ENCODE results near the gene RNF113B.

DNA sequence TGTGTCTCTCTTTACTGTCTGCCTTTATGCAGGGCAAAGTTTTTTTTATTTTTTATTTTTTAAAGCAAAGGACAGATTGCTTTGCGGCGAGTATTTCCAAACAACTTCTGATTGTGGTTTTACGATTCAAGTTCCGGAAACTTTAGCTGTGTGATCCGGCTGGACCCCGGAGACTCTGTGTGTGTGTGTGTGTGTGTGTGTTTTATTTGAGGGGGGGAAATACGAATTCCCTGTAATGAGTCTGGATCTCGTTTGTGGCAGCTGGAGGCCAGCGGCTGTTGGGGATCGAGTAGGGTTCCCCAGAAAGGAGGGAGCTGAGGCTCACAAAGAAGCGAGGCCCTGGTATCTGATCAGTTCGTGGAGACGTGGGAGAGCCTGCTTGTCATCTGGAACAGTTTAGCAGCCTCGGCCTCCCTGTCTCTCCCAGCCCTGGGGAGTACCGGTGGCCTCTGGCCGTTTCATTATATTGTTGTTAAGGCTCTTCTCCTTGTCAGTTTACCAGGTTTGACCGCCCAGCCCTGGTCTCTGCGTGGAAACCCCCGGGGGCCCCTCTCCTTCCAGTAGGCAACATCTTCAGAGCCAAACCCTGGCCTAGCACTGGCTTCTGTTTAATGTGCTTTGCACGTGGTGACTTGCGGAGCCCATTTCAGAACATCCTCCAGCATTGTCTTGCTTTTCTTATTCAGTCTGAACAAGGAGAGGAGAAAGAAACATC is 32.9 kb downstream of the RNF113B start:
- TF ChIP-seq CTCF (IDR thresholded peaks at IDR 0.05; ENCODE audit: low read depth, low read length, poor library complexity, severe bottlenecking), result no peak
- no peak for TF ChIP-seq EZH2phosphoT487 (IDR thresholded peaks at IDR 0.05; ENCODE audit: borderline replicate concordance, low read length)

Data from DOHH2 (cell line).